Common myeloid progenitor, CD34-positive (primary cell): Measurements from ENCODE around the gene ATG10.

Experiments used
- CTCF ChIA-PET: fragments of 350-600 bp; sonication (Branson Sonifier 250); formaldehyde crosslinking; loops from one replicate; lab custom pipeline; 2021; ENCODE audit warnings: antibody characterized with exemption; lab: Charles Lee
- POLR2A ChIA-PET: fragments of 350-600 bp; sonication (Branson Sonifier 250); formaldehyde crosslinking; loops from one replicate; lab custom pipeline; 2021; ENCODE audit warnings: antibody characterized with exemption; lab: Charles Lee
- DNase-seq, 3 donors: peaks; one replicate each; pipeline versions ENCODE4 v3.0.0 to v3.0.0-alpha.2; 2013
- H3K27ac ChIP-seq, 2 experiments: 1 replicate in 1 of 2; 2 replicates in 1 of 2; pipeline ENCODE4 v1.7.0; 2013; ENCODE audit warnings: inconsistent platforms in 2 of 2, low read length in 2 of 2, mild to moderate bottlenecking in 2 of 2, low read depth in 1 of 2, moderate library complexity in 1 of 2; ENCODE audit not compliant: severe bottlenecking in 2 of 2, insufficient read depth in 1 of 2, poor library complexity in 1 of 2
- H3K27me3 ChIP-seq, 5 experiments: replicated peaks in 2 of 5; 1 replicate in 3 of 5; 2 replicates in 2 of 5; pipeline versions ENCODE4 v1.6.1 to v1.7.0; 2013; ENCODE audit warnings: low read length in 4 of 5, mild to moderate bottlenecking in 2 of 5, moderate library complexity in 2 of 5, inconsistent platforms in 1 of 5; ENCODE audit not compliant: insufficient read depth in 5 of 5, control insufficient read depth in 4 of 5
- H3K36me3 ChIP-seq, 4 experiments: 1 replicate in 2 of 4; 2 replicates in 2 of 4; pipeline versions ENCODE4 v1.6.1 to v1.7.0; 2013; ENCODE audit warnings: low read length in 3 of 4, control low read depth in 1 of 4, mild to moderate bottlenecking in 1 of 4; ENCODE audit not compliant: control insufficient read depth in 4 of 4, insufficient read depth in 4 of 4
- H3K4me1 ChIP-seq, 4 experiments: 1 replicate in 3 of 4; 2 replicates in 1 of 4; pipeline versions ENCODE4 v1.6.1 to v1.7.1; 2013; ENCODE audit warnings: low read length in 3 of 4, mild to moderate bottlenecking in 3 of 4, control low read depth in 1 of 4, inconsistent platforms in 1 of 4, moderate library complexity in 1 of 4; ENCODE audit not compliant: control insufficient read depth in 4 of 4, insufficient read depth in 4 of 4; ENCODE audit errors: control extremely low read depth in 1 of 4
- H3K4me3 ChIP-seq, 7 experiments: 1 replicate in 4 of 7; 2 replicates in 3 of 7; pipeline versions ENCODE4 v1.5.1 to v1.7.0; 2013; ENCODE audit warnings: mild to moderate bottlenecking in 7 of 7, low read length in 6 of 7, moderate library complexity in 6 of 7, inconsistent platforms in 2 of 7, low read depth in 2 of 7, control low read depth in 1 of 7; ENCODE audit not compliant: insufficient read depth in 4 of 7, control insufficient read depth in 1 of 7; ENCODE audit errors: extremely low read depth in 1 of 7
- H3K9me3 ChIP-seq, 5 experiments: 1 replicate in 4 of 5; 2 replicates in 1 of 5; pipeline versions ENCODE4 v1.6.1 to v1.7.1; 2013; ENCODE audit warnings: low read length in 4 of 5, mild to moderate bottlenecking in 2 of 5, inconsistent platforms in 1 of 5, low read depth in 1 of 5, moderate library complexity in 1 of 5; ENCODE audit not compliant: control insufficient read depth in 4 of 5, insufficient read depth in 2 of 5; ENCODE audit errors: control extremely low read depth in 1 of 5
- WGBS: methylation state at CpG from one replicate; pipeline ENCODE4 v1.1.5; 2013; ENCODE audit not compliant: insufficient coverage; 5-methylcytosine and 5-hydroxymethylcytosine counted together

The ATG10 gene

GRCh38 chr5:82274343-82275211 is 302.8 kb downstream of the ATG10 start:
- peaks cover 16 to 36% (median 28%) of the 10 kb centered on the region in 4 experiments for H3K36me3 ChIP-seq
- no peak overlapping the region for H3K4me3 ChIP-seq
- 97% methylated on average over 29 of the region's 31 CpGs for WGBS
- no peaks in the 10 kb centered on the region for H3K27me3 ChIP-seq
- POLR2A ChIA-PET = no interaction called here
- peaks cover 8 to 27% (median 16%) of the 10 kb centered on the region in 4 experiments for H3K4me1 ChIP-seq
- no peaks in the 10 kb centered on the region for H3K9me3 ChIP-seq
- CTCF ChIA-PET = interaction anchor here (1.2 to 1.7 kb wide), 3 partner anchors 9 to 16 kb away, joined by 4 to 6 read pairs (median 6); no protein-coding TSS in a partner anchor
- no peak overlapping the region for H3K27ac ChIP-seq
- no peak for DNase-seq

GRCh38 chr5:82275216-82275664 is 303.4 kb downstream of the ATG10 start:
- Histone ChIP-seq H3K36me3 (peaks cover 16 to 36% (median 27%) of the 10 kb centered on the region in 4 experiments), H3K27me3 (no peaks in the 10 kb centered on the region), H3K4me3 (no peak overlapping the region), H3K4me1 (peaks cover 8 to 27% (median 16%) of the 10 kb centered on the region in 4 experiments), H3K9me3 (no peaks in the 10 kb centered on the region), H3K27ac (no peak overlapping the region)
- ChIA-PET CTCF (interaction anchor here (1.7 kb wide), 1 partner anchor 17 kb away, joined by 6 read pairs; no protein-coding TSS in a partner anchor), POLR2A (no interaction called here)
- no CpG with 5 or more reads among the region's 1 CpG for WGBS
- DNase-seq = no peak

DNA sequence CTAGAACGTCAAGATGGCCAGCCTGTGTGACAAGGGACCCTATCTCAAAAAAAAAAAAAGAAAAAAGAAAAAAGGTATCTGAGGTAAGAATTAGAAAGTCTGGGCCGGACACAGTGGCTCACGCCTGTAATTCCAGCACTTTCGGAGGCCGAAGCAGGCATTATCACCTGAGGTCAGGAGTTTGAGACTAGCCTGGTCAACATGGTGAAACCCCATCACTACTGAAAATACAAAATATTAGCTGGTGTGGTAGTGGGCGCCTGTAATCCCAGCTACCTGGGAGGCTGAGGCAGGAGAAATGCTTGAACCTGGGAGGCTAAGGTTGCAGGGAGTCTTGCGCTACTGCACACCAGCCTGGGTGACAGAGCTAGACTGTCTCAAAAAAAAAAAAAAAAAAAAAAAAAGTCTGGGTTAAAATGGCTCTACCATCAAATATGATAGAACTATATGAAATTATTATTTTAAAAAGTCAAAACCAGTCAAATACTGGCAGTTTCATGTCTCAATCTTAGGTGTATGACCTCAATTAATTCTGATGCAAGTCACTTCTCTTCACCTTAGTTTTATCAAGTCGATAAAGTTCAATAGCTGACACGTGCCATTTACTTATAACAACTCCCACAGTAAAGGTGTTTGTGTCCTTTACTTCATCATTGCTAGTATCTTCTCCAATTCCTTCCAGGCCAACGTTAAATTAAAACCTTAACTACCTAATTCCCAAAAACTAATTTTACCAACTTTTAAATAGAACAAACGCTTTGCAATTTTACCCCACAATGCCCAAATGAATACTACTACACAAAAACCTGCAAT is 305.2 kb downstream of the ATG10 start:
- Histone ChIP-seq H3K4me3 (peak overlapping the region in 6 of 7 experiments; percentile 82 to 99 (median 90)), H3K36me3 (peaks cover 16 to 36% (median 27%) of the 10 kb centered on the region in 4 experiments)

DNA sequence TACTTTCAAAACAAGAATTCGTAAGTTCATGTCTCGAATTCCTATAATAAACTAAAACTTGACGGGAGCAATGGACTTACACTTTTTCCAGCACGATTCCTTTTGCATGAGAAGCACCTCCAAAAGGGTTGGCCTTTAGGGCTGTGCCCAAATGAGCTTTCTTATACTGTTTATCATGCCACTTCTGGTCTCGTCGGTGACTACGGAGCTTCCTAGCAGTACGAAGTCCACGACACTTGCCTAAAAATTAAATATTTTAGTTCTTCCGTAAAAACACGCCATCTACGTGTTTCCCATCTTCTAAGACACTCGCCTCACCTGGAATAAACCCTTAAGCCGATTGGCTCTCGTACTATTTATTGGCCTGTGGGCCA is 305.8 kb downstream of the ATG10 start:
- POLR2A ChIA-PET = interaction anchor here (0.5 kb wide), 1 partner anchor 62 kb away, joined by 3 read pairs; no protein-coding TSS in a partner anchor
- Histone ChIP-seq H3K9me3 (no peaks in the 10 kb centered on the region), H3K27ac (peak overlapping the region; percentile 78 to 94), H3K4me3 (peak overlapping the region; percentile 59 to 99 (median 89)), H3K36me3 (peaks cover 16 to 36% (median 27%) of the 10 kb centered on the region in 4 experiments), H3K27me3 (no peaks in the 10 kb centered on the region), H3K4me1 (peaks cover 8 to 27% (median 16%) of the 10 kb centered on the region in 4 experiments)
- WGBS = 2% methylated on average over 15 of the region's 15 CpGs
- peak in 1 of 3 donors; percentile 16 for DNase-seq
- CTCF ChIA-PET = interaction anchor here (2.3 kb wide), 1 partner anchor 18 kb away, joined by 6 read pairs; no protein-coding TSS in a partner anchor

More for the DNA sequence above, 305.2 kb downstream of the ATG10 start:
- no peaks in the 10 kb centered on the region for H3K27me3 ChIP-seq
- H3K9me3 ChIP-seq = no peaks in the 10 kb centered on the region
- WGBS = 43% methylated on average over 4 of the region's 11 CpGs
- peaks cover 8 to 27% (median 16%) of the 10 kb centered on the region in 4 experiments for H3K4me1 ChIP-seq
- ChIA-PET POLR2A (no interaction called here), CTCF (interaction anchor here (2.3 kb wide), 1 partner anchor 18 kb away, joined by 6 read pairs; no protein-coding TSS in a partner anchor)
- H3K27ac ChIP-seq = peak overlapping the region; percentile 78 to 94
- no peak for DNase-seq

- H3K27me3 ChIP-seq = no peaks in the 10 kb centered on the region
- POLR2A ChIA-PET = interaction anchor here (0.5 to 1.3 kb wide), 3 partner anchors 9 to 63 kb away, joined by 3 to 4 read pairs (median 3); no protein-coding TSS in a partner anchor
- H3K4me3 ChIP-seq = peak within 1 kb of the TSS; percentile 59 to 99 (median 89)
- WGBS = under 1% methylated on average over 48 of the region's 60 CpGs
- peaks cover 8 to 27% (median 16%) of the 10 kb centered on the region in 4 experiments for H3K4me1 ChIP-seq
- CTCF ChIA-PET = interaction anchor here (0.9 to 2.3 kb wide), 2 partner anchors 19 to 364 kb away, joined by 3 to 6 read pairs; no protein-coding TSS in a partner anchor
- H3K27ac ChIP-seq = peak within 1 kb of the TSS; percentile 78 to 94
- H3K9me3 ChIP-seq = no peaks in the 10 kb centered on the region
- H3K36me3 ChIP-seq = peaks cover 16 to 36% (median 23%) of the 10 kb centered on the region in 4 experiments
- peak; percentile 90 to 91 (median 91) for DNase-seq
Measured at GRCh38 chr5:82277987-82278710, 306.3 kb downstream of the ATG10 start, which contains the start of gene RPS23. RPS23 (minus strand) TSS chr5:82278354; CDS start chr5:82278323, 31 bp downstream.
